OCI-LY7 (cell line): ENCODE measurements around the gene RTN4R. TPM values are rescaled to one million over a fixed set of nuclear protein-coding genes. Genes with fewer than 3 reads are reported as not detected.

ENCODE experiments used
- BruUV-seq: library from RNA; stranded (reverse); fragments of 400-500 nt; replicated peaks from 2 replicates; lab custom pipeline; 2021; lab: Mats Ljungman, UMichigan
- CTCF ChIA-PET: fragments of 300-600 bp; sonication (Branson Sonifier 250); formaldehyde crosslinking; loops from one replicate; lab custom pipeline; 2022; ENCODE audit warnings: antibody characterized with exemption; ENCODE audit not compliant: unreplicated experiment; lab: Charles Lee
- POLR2A ChIA-PET: fragments of 300-600 bp; sonication (Branson Sonifier 250); formaldehyde crosslinking; loops from one replicate; lab custom pipeline; 2022; ENCODE audit warnings: antibody characterized with exemption; lab: Charles Lee
- DNase-seq: peaks from one replicate; pipeline ENCODE4 v3.0.0-alpha.2; 2015; ENCODE audit warnings: low spot score
- H2AFZ ChIP-seq: fragments of 200-600 bp; sonication (generic), shearing (Covaris generic); 2 replicates; pipeline ENCODE4 v1.6.1; 2014; ENCODE audit warnings: mild to moderate bottlenecking, antibody characterized with exemption, low read length, moderate library complexity
- H3K27ac ChIP-seq: fragments of 200-600 bp; sonication (generic); 2 replicates; pipeline ENCODE4 v1.5.1; 2014; ENCODE audit warnings: mixed run types, low read depth, mild to moderate bottlenecking, moderate library complexity, low read length, inconsistent platforms; ENCODE audit not compliant: poor library complexity, severe bottlenecking
- H3K36me3 ChIP-seq: fragments of 200-600 bp; sonication (generic); 2 replicates; pipeline ENCODE4 v1.6.1; 2014; ENCODE audit warnings: mild to moderate bottlenecking, antibody characterized with exemption, low read length, moderate library complexity, mixed read lengths; ENCODE audit not compliant: insufficient read depth
- H3K4me1 ChIP-seq: fragments of 200-600 bp; sonication (generic); 2 replicates; pipeline ENCODE4 v1.5.1; 2014; ENCODE audit warnings: mild to moderate bottlenecking, low read length; ENCODE audit not compliant: insufficient read depth, poor library complexity, severe bottlenecking
- H3K4me2 ChIP-seq: fragments of 200-600 bp; sonication (generic); 2 replicates; pipeline ENCODE4 v1.6.1; 2014; ENCODE audit warnings: mild to moderate bottlenecking, low read length
- H3K4me3 ChIP-seq: fragments of 200-600 bp; sonication (generic); 2 replicates; pipeline ENCODE4 v1.5.1; 2014; ENCODE audit warnings: mild to moderate bottlenecking, low read depth, low read length; ENCODE audit not compliant: poor library complexity, severe bottlenecking
- H3K79me2 ChIP-seq: fragments of 200-600 bp; sonication (generic); 2 replicates; pipeline ENCODE4 v1.6.1; 2016; ENCODE audit warnings: low read depth, mild to moderate bottlenecking, low read length, moderate library complexity, mixed read lengths; ENCODE audit not compliant: insufficient read depth
- H3K9me2 ChIP-seq: fragments of 200-600 bp; sonication (generic); 2 replicates; pipeline ENCODE4 v1.6.1; 2016; ENCODE audit warnings: mild to moderate bottlenecking, low read length, mixed read lengths; ENCODE audit not compliant: insufficient read depth
- H3K9me3 ChIP-seq: fragments of 200-600 bp; sonication (generic); 2 replicates; pipeline ENCODE4 v1.6.1; 2014; ENCODE audit warnings: mild to moderate bottlenecking, mixed run types, low read length, mixed read lengths
- H4K20me1 ChIP-seq: fragments of 200-600 bp; sonication (generic); 2 replicates; pipeline ENCODE4 v1.6.1; 2014; ENCODE audit warnings: mild to moderate bottlenecking, antibody characterized with exemption, low read length, moderate library complexity, mixed read lengths; ENCODE audit not compliant: insufficient read depth
- CTCF ChIP-seq: fragments of 200-600 bp; sonication (generic); conservative IDR thresholded peaks from 2 replicates; pipeline ENCODE4 v1.5.1; 2014; ENCODE audit warnings: mild to moderate bottlenecking, antibody characterized with exemption, low read length, moderate library complexity, mixed read lengths
- EZH2phosphoT487 ChIP-seq: fragments of 200-600 bp; sonication (generic); IDR thresholded peaks from 2 replicates; pipeline ENCODE4 v1.6.1; 2018; ENCODE audit warnings: low read depth, borderline replicate concordance, mild to moderate bottlenecking, mixed run types, antibody characterized with exemption, low read length, moderate library complexity, mixed read lengths
- intact Hi-C: fragments of 100-400 bp; cut with micrococcal nuclease; formaldehyde crosslinking; loops from one replicate; pipeline ENCODE4 v1.10.0; 2022; ENCODE audit not compliant: unreplicated experiment
- total RNA-seq, 2 experiments: library from RNA; depleted of rRNA in 1 of 2; stranded (reverse); fragments of >200 nt in 1 of 2; shearing (Covaris generic) in 1 of 2; gene quantifications; 2 replicates each; pipeline ENCODE4 v1.2.3, GENCODE V29; 2014 to 2022

RTN4R gene
- total RNA-seq, 2 experiments from 2014 or later = not detected

- no peaks in the 10 kb centered on the region for H3K9me3 ChIP-seq
- no peak overlapping the region for H3K27ac ChIP-seq
- H3K4me3 ChIP-seq = no peak overlapping the region
- no peak for DNase-seq
- TF ChIP-seq CTCF (no peak), EZH2phosphoT487 (no peak)
- no peaks in the 10 kb centered on the region for H3K36me3 ChIP-seq
- 0 out of 2 replicates have a peak overlapping the region, but pooled peaks have one; percentile 25 for H3K4me2 ChIP-seq
- intact Hi-C loops = no loop called here
- peaks cover 21% of the 10 kb centered on the region for H3K4me1 ChIP-seq
- POLR2A ChIA-PET = no interaction called here
- H4K20me1 ChIP-seq = 0 out of 2 replicates have a peak, but pooled peaks cover 6% of the 10 kb centered on the region
- H2AFZ ChIP-seq = no peak overlapping the region
- no peaks in the 10 kb centered on the region for H3K79me2 ChIP-seq
- BruUV-seq = no TSS peak
- CTCF ChIA-PET = no interaction called here
- H3K9me2 ChIP-seq = no peaks in the 10 kb centered on the region
These were observed 48.8 kb upstream of the RTN4R start for GRCh38 chr22:20316844-20317401.

GRCh38 chr22:20316217-20316843 lies 48.2 kb upstream of the RTN4R start:
- no peak for TF ChIP-seq EZH2phosphoT487
- no peak for TF ChIP-seq CTCF
- Histone ChIP-seq H3K9me2 (no peaks in the 10 kb centered on the region), H3K79me2 (no peaks in the 10 kb centered on the region), H3K36me3 (no peaks in the 10 kb centered on the region), H3K27ac (no peak overlapping the region), H3K9me3 (no peaks in the 10 kb centered on the region), H2AFZ (no peak overlapping the region), H4K20me1 (0 out of 2 replicates have a peak, but pooled peaks cover 6% of the 10 kb centered on the region), H3K4me1 (peaks cover 21% of the 10 kb centered on the region), H3K4me3 (no peak overlapping the region), H3K4me2 (no peak overlapping the region)
- no TSS peak for BruUV-seq
- intact Hi-C loops = no loop called here
- ChIA-PET CTCF (no interaction called here), POLR2A (no interaction called here)
- no peak for DNase-seq
